HG02610 (cell line): ENCODE results near the gene ZNF469.

Source experiments
- ATAC-seq: cut with Tn5 transposase; IDR thresholded peaks from one replicate; pipeline ENCODE4 v1.9.1; 2021; ENCODE audit warnings: mild to moderate bottlenecking, moderate library complexity; ENCODE audit not compliant: unreplicated experiment

The ZNF469 gene

DNA sequence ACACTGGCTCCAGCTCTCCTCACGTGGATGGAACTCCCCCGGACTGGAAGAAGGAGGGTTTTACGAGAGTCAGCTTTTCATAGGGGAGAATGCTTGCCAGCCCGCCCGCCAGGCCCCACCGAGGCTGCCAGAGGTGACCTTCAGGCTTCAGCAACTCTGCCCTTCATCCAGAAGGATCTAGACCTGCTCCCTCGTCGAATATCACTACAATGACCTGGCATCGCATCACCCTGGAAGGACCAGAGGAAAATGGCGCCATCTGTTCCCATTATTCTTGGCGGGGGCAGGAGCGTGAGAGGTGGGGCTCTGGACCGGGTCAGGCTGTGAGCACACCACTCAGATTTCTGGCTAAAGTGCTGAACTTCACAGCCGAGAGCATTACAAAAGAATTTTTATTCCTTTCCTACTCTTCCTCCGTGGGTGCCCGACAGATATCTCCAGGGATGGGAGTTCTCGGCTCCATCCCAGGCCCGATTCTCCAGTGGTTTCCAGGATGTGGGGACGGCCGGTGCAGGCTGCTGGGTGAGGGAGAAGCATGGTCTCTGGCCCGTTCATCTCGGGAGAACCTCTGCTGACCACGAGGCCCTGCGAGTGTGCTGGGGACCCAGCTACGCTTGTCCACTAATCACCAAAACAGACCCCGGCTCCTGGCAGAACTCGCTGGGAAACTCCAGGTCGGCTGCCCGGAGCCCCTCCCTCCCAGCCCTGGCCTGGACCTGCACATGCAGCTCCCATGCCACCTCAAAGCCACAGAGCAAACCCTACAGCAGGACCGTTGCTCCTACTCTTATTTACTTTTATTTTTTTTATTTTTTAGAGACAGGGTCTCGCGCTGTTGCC lies 36.8 kb upstream of the ZNF469 start:
- no peak for ATAC-seq

DNA sequence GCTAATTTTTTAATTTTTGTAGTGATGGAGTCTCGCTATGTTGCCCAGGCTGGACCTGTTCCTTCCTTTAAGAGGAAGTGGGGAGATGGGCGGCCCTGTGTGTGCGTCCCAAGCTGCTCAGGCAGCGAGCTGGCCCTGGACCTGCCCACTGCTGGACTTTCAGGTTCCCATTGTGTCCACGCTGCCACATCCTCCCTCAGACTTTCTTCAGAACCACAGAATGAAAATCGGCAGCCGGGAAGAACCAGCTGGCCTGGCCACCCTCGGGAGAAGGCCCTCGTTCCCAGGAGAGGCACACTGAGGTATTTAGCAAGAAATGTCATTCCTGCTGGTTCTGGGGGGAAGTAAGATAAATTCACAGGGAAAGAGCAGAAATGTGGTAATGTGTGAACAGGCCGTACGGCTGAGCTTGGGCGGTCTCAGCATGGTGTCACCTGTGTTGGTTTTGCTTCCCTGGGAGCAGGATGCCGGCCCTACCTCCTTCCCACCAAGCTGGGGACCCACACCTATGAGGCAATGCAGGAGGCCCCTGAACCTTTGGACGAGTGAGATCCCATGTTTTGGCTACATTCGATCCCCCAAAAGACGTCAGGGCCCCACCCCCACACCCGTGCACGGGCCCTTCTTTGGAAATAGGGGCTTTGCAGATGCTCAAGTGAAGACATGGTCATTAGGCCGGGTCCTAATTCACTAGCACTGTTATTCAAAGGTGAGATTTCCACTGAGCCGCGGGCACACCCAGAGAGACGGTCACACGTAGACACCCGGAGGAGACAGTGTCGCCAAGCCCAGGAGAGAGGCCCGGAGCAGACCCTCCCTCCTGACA lies 35.9 kb upstream of the ZNF469 start:
- no peak for ATAC-seq

DNA sequence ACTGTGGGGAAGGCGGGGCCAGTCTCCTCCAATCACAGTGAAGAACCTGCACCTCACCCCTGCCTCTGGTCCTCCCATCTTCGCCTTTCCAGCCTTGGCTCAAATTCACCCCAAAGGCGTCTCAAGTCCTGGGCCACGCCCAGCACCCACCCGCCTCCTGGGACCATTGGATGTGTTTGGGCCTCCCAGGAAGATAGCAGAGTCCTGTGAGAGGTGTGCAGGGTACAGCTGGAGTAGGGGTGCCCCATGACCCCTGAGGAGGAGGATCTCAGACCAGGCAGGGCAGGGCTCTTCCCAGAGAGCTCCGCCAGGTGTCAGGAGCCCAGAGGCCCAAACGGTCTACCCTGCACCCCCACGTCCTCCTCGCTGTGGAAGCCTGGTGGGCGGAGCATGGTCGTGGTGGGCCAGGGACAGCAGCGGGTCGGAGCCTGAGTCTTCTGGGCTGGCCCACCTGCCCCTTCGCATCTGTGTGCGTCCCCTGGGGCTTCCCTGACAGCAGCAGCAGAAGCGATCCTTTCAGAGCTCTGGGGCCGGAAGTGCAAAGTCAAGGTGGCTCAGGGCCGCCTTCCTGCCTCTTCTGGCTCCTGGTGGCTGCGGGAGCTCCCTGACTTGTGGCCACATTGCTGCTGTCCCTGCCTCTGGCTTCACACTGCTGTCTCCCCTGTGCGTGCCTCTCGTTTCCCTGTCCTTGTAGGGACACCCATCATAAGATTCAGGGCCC lies 34.9 kb upstream of the ZNF469 start:
- no peak for ATAC-seq

DNA sequence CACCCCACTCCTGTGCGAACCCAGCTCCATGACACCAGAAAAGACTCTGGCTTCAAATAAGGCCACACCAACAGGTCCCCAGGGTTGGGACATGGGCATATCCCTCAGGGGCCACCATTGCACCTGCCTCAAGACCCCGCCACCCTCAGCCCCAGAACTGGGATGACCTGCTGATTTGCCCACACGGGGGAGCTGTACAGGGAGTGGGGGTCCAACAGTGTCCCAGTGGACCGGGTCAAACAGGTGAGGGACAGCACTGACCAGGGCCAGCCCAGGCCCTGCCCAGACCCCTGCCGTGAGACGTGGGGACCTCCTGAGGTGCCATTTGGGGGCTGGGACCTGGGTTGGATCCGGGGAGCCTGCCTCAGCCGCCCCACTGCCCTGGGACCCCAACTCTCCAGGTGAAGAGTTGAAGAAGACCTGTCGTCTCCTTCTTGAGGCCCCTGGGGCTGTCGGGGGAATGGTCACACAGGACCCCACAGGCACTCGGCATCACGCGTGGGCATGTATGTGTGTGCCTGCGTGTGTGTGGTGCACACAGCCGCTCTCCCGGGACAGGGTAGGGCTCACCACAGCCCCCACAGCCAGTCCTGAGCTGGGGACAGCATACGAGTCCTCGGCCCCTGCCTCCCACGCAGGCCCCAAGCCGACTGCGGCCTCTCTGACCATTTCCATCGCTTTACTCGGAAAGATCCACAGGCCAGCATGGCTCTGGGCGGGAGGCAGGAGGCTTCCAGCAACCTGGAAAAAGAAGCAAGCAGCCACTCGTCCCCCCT lies 34.2 kb upstream of the ZNF469 start:
- ATAC-seq, result no peak

DNA sequence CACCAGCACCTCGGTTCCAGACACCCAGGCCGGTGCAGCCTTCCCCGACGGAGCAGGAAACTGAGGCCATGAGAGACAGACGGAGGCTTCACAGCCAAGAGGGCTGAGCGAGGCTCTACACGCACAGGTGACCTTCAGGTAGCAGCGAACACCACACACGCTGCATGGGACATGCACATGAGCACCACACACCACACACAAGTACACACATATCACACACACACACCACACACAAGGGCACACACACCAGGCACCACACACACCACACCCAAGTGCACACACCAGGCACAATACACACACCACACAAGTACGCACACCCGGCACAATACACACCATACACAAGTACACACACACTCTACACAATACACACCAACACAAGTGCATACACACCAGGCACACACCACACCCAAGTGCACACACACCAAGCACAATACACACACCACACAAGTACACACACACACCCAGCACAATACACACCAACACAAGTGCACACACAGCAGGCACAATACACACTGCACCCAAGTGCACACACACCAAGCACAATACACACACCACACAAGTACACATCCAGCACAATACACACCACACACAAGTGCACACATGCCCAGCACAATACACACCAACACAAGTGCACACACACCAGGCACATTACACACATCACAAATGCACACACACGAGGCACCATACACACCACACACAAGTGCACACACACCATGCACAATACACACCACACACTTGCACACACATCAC lies 33.4 kb upstream of the ZNF469 start:
- ATAC-seq, result no peak

DNA sequence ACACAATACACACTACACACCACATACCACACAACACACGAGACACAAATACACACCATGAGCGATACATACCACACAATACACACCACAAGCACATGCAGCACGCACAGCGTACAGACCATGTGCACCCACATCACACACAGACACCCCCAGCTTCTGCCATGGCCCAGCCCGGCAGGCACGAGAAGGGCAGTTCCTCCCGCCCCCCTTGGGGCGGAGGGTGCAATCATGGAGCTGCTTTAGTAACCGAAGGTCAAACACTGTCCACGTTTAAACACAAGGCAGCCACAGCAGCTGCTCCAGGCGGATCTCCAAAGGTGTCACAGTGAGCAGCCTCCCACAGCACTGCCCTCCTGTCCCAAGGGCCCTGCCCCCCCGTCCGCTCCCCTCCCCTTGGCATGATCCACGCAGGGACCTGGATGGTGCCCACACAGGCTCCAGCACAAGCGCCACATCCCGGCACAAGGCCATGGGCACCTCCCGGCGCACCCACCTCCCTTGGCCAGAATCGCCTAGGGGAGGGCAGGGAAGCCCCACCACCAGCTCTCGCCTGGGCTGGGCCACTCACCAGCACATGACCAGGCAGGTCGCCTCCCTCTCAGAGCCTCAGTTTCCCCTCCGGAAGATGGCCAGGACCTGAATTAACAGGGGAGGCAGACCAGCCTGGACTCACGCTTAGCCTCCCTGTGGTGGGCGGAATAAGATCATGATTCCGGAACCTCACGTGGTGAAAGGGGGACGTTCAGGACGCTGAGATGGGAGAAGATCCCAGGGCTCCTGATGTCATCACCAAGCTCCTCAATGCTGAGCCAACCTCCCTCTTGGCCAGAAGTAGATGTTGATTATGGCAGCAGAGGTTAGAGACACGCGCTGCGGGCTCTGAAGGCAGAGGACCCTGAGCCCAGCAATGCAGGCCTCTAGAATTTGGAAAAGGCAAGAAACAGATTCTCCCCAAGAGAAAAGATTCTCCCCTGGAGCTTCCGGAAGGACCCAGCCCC lies 32.6 kb upstream of the ZNF469 start:
- ATAC-seq, result no peak

DNA sequence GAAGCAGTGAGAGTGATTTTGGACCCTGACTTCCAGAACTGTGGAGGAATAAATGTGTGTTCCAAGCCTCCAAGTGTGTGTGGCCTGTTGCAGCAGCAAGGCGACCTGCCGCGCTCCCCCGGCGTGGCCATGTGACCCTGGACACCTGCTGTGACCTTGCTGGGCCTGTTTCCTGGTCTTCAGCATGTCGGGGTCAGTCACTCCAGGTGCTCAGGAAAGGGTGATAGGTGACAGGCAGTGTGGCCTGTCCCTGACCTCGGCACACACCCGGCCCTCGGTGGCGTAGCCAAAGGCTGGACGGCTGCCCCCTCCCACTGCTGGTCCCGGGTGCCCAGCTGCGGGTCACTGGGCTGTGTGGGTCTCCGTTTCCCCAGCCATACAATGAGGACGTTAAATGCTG lies 31.8 kb upstream of the ZNF469 start:
- no peak for ATAC-seq

DNA sequence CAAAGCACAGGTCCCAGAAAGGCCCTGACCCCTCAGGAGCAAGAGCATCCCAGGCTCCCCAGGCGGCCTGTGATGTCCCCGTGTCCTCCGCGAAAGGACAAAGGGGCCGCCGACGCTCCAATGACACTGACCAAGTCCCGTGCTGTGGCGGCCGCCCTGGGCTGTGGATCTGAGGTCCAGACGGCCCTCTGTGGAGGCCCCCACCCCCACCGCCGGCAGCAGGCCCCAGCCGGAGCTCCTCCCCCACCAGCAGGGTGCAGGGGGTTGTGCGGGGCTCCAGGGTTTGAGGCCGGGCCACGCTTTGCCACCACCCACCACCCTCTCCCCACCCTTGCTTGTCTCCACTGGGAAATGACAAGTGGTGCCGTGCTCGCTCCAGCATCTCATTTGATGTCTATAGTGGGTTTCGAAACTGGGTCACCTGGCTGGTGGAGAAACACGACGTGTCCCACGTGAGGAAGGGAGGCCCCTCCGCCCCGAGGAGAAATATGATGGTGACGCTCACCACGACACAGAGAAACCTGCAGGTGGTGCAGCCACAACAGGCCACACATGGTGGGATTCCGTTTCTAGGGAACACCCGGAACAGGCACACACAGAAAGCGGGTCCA lies 31.2 kb upstream of the ZNF469 start:
- no peak for ATAC-seq

DNA sequence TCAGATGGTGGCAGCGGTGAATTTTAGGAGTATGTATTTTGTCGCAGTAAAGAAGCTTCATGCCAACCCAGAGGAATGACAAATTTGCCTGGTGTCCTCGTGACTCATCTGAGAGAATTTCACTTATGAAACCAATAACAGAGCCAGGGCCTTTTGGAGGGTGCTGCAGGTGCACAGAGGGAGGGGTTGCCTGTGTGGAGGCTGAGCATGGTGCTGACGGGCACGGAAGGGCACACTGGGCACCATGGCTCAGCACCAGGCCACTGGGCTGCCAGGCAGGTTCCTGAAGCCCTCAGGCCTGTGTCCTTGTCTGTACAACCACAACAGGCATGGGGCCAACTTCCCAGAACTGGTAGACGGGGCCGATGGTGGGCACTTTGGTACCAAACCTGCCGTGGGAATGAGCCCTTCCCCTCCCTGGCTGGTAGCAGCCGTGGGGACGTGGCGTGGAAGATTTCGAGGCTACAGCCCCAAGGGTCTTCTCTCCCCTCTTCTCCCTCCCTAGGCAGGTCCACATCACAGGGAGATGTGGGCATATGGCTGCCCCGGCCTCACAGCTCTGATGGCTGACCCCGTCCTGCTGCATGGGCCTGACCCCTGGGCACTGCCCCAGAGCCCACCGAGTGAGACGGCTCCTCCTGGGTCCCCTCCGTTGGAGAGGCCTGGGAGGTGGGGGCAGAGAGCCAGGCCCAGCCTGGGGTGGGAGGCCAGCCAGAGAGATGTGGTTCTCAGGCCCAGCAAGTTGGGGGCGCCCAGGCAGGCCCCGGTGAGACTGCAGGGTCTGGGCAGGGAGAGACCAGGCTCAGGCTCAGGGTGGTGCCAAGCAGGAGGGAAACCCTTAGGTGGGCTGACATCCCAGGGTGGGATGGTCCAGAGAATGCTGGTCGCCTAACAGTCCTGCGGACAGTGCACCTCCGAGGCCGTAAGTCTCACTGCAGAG lies 30.2 kb upstream of the ZNF469 start:
- no peak for ATAC-seq

DNA sequence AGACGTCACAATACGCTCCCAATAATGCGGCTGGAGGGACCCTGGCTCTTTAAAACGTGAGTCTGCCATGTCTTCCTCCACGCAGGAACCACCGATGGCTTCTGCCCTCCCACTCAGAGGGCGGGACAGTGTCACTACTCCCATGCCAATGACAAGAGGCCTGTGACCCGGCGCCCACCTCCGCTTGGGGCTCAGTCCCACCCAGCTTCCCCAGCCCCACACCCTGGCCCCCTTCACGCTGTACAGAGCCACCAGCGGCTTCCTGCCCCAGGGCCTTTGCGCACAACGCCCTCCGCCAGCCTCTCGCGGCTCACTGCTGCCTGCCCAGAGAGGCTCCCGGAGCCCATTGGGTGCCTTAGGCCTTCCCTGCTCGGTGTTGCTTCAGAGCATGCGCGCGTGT lies 29.5 kb upstream of the ZNF469 start:
- ATAC-seq, result no peak

DNA sequence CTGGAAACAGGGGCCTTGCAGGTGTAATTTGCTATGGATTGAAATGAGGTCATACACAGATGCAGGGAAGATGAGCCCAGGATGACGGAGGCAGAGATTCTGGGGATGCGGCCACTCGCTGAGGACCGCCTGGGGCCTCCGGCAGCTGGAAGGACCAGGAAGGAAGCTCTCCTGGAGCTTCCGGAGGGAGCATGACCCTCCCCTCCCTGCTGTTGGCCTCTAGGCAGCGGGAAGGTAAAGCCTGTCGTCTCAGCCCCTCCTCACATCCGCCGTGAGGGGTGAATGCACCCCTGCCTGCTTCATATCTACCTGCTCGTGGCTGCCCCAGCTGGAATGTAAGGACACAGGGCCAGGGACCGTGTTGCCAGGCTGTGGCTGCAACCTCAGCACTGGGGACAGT lies 29.1 kb upstream of the ZNF469 start:
- no peak for ATAC-seq

DNA sequence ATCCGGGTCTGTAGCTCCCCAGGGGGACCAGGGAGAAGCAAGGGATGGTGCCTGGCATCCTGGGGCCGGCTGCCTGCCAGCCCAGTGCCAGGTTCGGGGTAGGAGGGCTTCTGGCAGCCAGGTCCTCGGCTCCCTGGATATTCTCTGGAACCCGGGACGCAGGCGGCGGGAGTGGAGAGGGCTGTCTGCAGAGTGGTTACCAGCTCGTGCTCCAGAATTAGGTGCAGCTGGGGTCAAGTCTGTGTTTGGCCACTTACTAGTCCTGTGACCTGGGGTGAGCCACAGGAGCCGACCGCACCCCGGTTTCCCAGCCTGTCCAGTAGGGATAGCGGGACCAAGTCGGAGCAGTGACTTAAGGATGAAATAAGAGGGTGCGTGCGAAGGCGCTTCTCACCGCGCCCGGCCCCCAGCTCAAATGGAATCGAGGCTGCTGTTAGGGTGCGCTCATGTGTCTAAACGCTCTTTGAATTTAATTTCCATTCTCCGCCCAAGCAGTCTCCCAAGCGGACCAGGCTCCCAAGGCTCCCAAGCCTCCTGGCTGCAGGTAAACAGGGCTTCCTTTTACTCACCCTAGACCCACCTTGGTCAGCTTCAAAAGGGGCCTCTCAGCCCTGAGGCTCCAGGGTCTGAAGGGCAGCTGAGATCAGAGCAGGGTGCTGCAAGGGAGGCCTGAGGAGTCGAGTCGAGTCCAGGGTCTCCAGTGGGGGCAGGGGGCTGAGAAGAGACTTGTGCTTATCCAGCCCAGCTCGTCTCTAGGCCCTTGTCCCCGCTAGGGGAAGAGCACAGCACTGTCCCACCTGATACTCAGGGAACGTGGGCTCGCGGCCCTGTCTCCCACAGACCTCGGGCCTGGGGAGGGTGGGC lies 28.3 kb upstream of the ZNF469 start:
- no peak for ATAC-seq

DNA sequence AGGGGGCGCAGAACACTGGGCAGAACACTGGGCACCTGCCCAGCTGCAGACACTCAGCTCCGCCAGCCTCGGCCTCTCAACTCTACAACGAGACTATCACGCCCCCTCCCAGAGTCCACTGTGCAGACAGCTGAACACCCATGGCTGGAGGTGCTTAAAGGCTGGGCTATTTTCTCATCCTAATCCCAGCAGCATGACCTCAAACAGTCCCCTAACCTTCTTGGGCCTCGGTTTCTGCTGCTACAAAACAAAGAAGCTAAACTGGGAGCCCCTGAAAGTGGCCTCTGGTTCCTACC lies 27.7 kb upstream of the ZNF469 start:
- ATAC-seq, result no peak

DNA sequence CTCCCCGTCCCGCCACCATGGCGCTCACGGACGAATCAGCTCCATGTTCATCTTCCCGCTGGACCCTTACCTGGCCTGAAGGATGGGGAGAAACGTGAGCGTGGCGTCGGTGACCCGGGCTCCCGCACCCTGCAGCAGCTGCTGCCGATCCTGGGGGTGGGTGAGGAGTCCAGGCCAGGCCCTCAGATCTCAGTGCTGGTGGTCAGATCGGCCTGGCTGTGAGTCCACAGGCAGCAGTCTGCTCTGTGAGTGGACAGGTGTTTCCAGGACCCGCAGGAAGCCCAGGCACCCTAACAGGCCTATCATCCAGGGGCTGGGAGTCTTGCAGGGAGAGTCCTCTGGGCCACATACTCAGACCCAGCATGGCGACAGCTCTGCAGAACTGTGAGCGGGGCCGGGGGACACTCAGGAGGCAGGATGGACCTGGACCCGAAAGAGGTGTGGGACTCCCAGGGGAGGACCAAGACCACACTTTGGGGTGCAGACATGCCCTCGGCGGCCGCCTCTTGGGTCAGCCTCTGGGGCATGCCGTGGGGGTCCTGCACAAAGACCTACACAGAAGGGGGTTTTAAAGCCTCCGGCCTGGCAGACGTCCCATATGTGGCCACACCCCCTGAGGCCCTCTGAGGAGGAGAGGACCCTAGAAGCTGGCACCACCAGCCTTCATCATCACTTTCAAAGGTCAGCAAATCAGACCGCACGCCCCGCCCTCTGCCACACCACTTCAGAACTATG lies 27.2 kb upstream of the ZNF469 start:
- ATAC-seq, result no peak

DNA sequence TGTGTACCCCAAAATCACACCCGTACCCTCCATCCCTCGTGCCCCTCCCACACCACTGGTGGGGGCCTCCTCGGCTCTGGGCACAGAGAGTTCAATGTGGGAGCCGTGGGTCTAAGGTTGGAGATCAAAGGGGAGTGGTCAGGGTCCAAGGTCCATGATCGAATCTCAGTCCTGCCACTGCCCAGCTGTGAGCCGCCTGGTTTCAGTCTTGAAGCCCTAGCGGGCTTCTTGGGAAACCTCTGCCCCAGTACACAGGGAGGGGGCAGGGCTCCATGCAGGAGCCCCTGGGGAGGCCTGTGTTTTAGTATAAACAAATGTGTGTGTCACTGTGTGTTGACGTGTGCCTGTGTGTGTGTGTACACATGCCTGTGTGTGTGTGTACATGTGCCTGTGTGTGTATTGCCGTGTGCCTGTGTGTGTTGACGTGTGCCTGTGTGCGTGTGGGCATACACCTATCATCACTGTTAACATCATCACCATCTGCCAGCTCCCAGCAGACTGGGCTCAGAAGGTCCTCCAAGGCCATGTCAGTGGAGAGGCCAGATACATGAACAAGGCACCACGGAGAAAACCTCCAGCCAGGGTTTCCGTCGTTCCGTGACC lies 26.5 kb upstream of the ZNF469 start:
- ATAC-seq, result no peak
